Endothelial cell of umbilical vein (primary cell): ENCODE results near the gene CFAP69. TPM values are rescaled to one million over a fixed set of nuclear protein-coding genes. Genes with fewer than 3 reads are reported as not detected.

Experiments used
- BruUV-seq: library from RNA; stranded (reverse); fragments of 400-500 nt; replicated peaks from 2 replicates; lab custom pipeline; 2021; lab: Mats Ljungman, UMichigan
- CTCF ChIA-PET: fragments of 300-600, 350-600 bp; sonication (Branson Sonifier 250); formaldehyde crosslinking; loops from one replicate; lab custom pipeline; 2021; ENCODE audit warnings: antibody characterized with exemption, inconsistent platforms; lab: Charles Lee
- POLR2A ChIA-PET: fragments of 300-600, 350-600 bp; sonication (Branson Sonifier 250); formaldehyde crosslinking; loops from one replicate; lab custom pipeline; 2021; ENCODE audit warnings: antibody characterized with exemption, inconsistent platforms; lab: Charles Lee
- DNase-seq: peaks from one replicate; pipeline ENCODE4 v3.0.0-alpha.2; 2011; ENCODE audit warnings: low read depth, low spot score
- FAIRE-seq: peaks from 2 replicates; lab custom pipeline; 2011; peaks lifted over from hg19 to GRCh38; lab: Jason Lieb, UNC
- H2AFZ ChIP-seq: 2 replicates; pipeline ENCODE4 v1.6.0; 2012; ENCODE audit warnings: low read depth, low read length, control low read depth, inconsistent platforms
- H3K27ac ChIP-seq: 2 replicates; pipeline ENCODE4 v1.5.1; 2011; ENCODE audit warnings: low read depth, mild to moderate bottlenecking, control low read depth, low read length, moderate library complexity; ENCODE audit not compliant: insufficient read depth
- H3K27me3 ChIP-seq, 2 experiments: 2 replicates each; pipeline versions ENCODE4 v1.6.0 to v1.6.1; 2011; ENCODE audit warnings: low read length in 2 of 2, mixed read lengths in 1 of 2; ENCODE audit not compliant: control insufficient read depth in 2 of 2, insufficient read depth in 2 of 2
- H3K36me3 ChIP-seq, 2 experiments: 2 replicates in 1 of 2; 3 replicates in 1 of 2; pipeline ENCODE4 v1.5.1; 2011; ENCODE audit warnings: low read length in 2 of 2, mild to moderate bottlenecking in 1 of 2, moderate library complexity in 1 of 2; ENCODE audit not compliant: control insufficient read depth in 2 of 2, insufficient read depth in 2 of 2; ENCODE audit errors: extremely low read depth in 1 of 2
- H3K4me1 ChIP-seq: 3 replicates; pipeline ENCODE4 v1.5.1; 2011; ENCODE audit warnings: mild to moderate bottlenecking, low read length; ENCODE audit not compliant: control insufficient read depth, insufficient read depth; ENCODE audit errors: extremely low read depth
- H3K4me2 ChIP-seq: 2 replicates; pipeline ENCODE4 v1.6.1; 2011; ENCODE audit warnings: low read length, control low read depth, mixed read lengths; ENCODE audit not compliant: insufficient read depth
- H3K4me3 ChIP-seq, 3 experiments: fragments of 200-600 bp in 1 of 3; sonication (generic), shearing (Covaris generic) in 1 of 3; replicated peaks in 1 of 3; 2 replicates each; pipeline ENCODE4 v1.5.1; 2011 to 2016; ENCODE audit warnings: control low read depth in 3 of 3, low read length in 3 of 3, mild to moderate bottlenecking in 2 of 3, inconsistent platforms in 1 of 3, low read depth in 1 of 3, moderate library complexity in 1 of 3; ENCODE audit not compliant: insufficient read depth in 1 of 3
- H3K79me2 ChIP-seq: 2 replicates; pipeline ENCODE4 v1.6.0; 2012; ENCODE audit warnings: low read length, inconsistent platforms; ENCODE audit not compliant: control insufficient read depth, insufficient read depth
- H3K9ac ChIP-seq: replicated peaks from 2 replicates; pipeline ENCODE3; 2011; ENCODE audit warnings: low read length, control low read depth; ENCODE audit not compliant: insufficient read depth; ENCODE audit errors: extremely low read depth
- H3K9me1 ChIP-seq: replicated peaks from 3 replicates; pipeline ENCODE4 v1.6.0; 2011; ENCODE audit warnings: mild to moderate bottlenecking, low read length; ENCODE audit not compliant: control insufficient read depth, insufficient read depth; ENCODE audit errors: extremely low read depth
- H3K9me3 ChIP-seq: replicated peaks from 2 replicates; pipeline ENCODE4 v1.5.1; 2012; ENCODE audit warnings: low read length, inconsistent platforms; ENCODE audit not compliant: control insufficient read depth, insufficient read depth
- H4K20me1 ChIP-seq: replicated peaks from 2 replicates; pipeline ENCODE3; 2011; ENCODE audit warnings: mild to moderate bottlenecking, low read length; ENCODE audit not compliant: control insufficient read depth, insufficient read depth; ENCODE audit errors: extremely low read depth
- EZH2 ChIP-seq: IDR thresholded peaks from 2 replicates; pipeline ENCODE4 v1.6.1; 2012; ENCODE audit warnings: borderline replicate concordance, low read depth, mild to moderate bottlenecking, moderate library complexity, low read length, inconsistent platforms; ENCODE audit not compliant: severe bottlenecking
- FOS ChIP-seq: IDR thresholded peaks from 2 replicates; pipeline ENCODE4 v1.6.1; 2011; ENCODE audit warnings: mild to moderate bottlenecking, low read length, moderate library complexity, borderline replicate concordance; ENCODE audit not compliant: insufficient read depth
- GATA2 ChIP-seq: IDR thresholded peaks from 2 replicates; pipeline ENCODE4 v1.7.0; 2011; ENCODE audit warnings: low read depth, mild to moderate bottlenecking, moderate library complexity, mixed read lengths, low read length; ENCODE audit not compliant: insufficient read length, insufficient read depth
- JUN ChIP-seq: IDR thresholded peaks from 2 replicates; pipeline ENCODE4 v1.6.1; 2011; ENCODE audit warnings: borderline replicate concordance, low read depth; ENCODE audit not compliant: insufficient read length, insufficient read depth
- MYC ChIP-seq: IDR thresholded peaks from one replicate; pipeline ENCODE4 v1.6.1; 2011; ENCODE audit warnings: mild to moderate bottlenecking, low read depth, low read length
- POLR2A ChIP-seq: IDR thresholded peaks from 2 replicates; pipeline ENCODE4 v1.6.1; 2012; ENCODE audit warnings: low read depth, mild to moderate bottlenecking, control low read depth, low read length
- POLR2AphosphoS5 ChIP-seq: IDR thresholded peaks from 2 replicates; pipeline ENCODE4 v1.6.1; 2012; ENCODE audit warnings: low read depth, mild to moderate bottlenecking, control low read depth, low read length, moderate library complexity; ENCODE audit not compliant: insufficient read depth
- dilution Hi-C: fragments of 300-500 bp; cut with MboI; formaldehyde crosslinking; loops from one replicate; pipeline ENCODE4 v1.15.0; 2019; ENCODE audit warnings: low sequenced_read_pairs; ENCODE audit not compliant: extremely low pct_ligation_motif_present
- intact Hi-C: fragments of 100-400 bp; cut with micrococcal nuclease; formaldehyde crosslinking; loops from one replicate; pipeline ENCODE4 v1.10.0; 2022
- polyA plus RNA-seq, 4 experiments: library from polyadenylated mRNA; depleted of rRNA in 3 of 4; stranded (reverse) in 3 of 4; unstranded in 1 of 4; fragments of >200 nt; gene quantifications; 2 replicates each; pipeline versions ENCODE4 v1.2.1 to v1.2.3, GENCODE V29; 2011 to 2012; ENCODE audit warnings: missing spikeins in 1 of 4
- total RNA-seq: library from RNA; stranded (reverse); gene quantifications from 2 replicates; pipeline ENCODE4 v1.2.3, GENCODE V29; 2021
- TF ChIP-seq, protein P1 (sequence below), 2 donors: IDR thresholded peaks; 1 replicate in 1 of 2; 2 replicates in 1 of 2; pipeline ENCODE4 v1.5.1; 2011; ENCODE audit warnings: low read length in 2 of 2, mild to moderate bottlenecking in 2 of 2, moderate library complexity in 2 of 2, control low read depth in 1 of 2, inconsistent platforms in 1 of 2, low read depth in 1 of 2; ENCODE audit not compliant: insufficient read depth in 1 of 2; ENCODE audit errors: extremely low read depth in 1 of 2
- TF ChIP-seq, protein P2 (sequence below): IDR thresholded peaks from 2 replicates; pipeline ENCODE4 v1.6.1; 2011; ENCODE audit not compliant: insufficient read depth, insufficient read length

CFAP69 gene
- total and polyA plus RNA-seq, 2 donors (not counting 3 experiments of a cell fraction or from before 2014, with no cell fraction given): 0.81 to 4.4 TPM

DNA sequence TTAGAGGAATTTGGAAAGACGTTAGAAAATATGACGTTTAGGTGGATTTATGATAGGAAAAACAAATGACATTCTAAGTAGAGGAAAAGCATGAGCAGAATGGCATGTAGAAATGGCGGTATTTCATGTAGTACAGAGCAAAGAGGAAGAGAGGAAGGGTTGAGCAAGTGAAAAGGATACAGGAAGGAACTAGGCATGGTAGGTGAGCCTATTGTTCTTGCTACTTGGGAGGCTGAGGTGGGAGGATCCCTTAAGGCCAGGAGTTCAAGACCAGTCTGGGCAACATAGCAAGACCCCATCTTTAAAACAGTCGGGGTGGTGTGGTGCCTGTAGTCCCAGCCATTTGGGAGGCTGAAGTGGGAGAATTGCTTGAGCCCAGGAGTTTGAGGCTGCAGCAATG lies 102.8 kb downstream of the CFAP69 start:
- peak overlapping the region; percentile 85 for H3K4me2 ChIP-seq
- dilution Hi-C loops: no loop called here
- POLR2A ChIA-PET: no interaction called here

More for the DNA sequence above, 102.8 kb downstream of the CFAP69 start:
- TF ChIP-seq POLR2A (no peak), EZH2 (no peak), MYC (no peak), FOS (no peak), JUN (no peak), GATA2 (no peak), POLR2AphosphoS5 (no peak)
- TF ChIP-seq, protein P1, sequence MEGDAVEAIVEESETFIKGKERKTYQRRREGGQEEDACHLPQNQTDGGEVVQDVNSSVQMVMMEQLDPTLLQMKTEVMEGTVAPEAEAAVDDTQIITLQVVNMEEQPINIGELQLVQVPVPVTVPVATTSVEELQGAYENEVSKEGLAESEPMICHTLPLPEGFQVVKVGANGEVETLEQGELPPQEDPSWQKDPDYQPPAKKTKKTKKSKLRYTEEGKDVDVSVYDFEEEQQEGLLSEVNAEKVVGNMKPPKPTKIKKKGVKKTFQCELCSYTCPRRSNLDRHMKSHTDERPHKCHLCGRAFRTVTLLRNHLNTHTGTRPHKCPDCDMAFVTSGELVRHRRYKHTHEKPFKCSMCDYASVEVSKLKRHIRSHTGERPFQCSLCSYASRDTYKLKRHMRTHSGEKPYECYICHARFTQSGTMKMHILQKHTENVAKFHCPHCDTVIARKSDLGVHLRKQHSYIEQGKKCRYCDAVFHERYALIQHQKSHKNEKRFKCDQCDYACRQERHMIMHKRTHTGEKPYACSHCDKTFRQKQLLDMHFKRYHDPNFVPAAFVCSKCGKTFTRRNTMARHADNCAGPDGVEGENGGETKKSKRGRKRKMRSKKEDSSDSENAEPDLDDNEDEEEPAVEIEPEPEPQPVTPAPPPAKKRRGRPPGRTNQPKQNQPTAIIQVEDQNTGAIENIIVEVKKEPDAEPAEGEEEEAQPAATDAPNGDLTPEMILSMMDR (IDR thresholded peaks at IDR 0.05; ENCODE audit: extremely low read depth in 1 of 2, insufficient read depth in 1 of 2, low read depth in 1 of 2, low read length in 2 of 2): no peak
- TF ChIP-seq, protein P2, sequence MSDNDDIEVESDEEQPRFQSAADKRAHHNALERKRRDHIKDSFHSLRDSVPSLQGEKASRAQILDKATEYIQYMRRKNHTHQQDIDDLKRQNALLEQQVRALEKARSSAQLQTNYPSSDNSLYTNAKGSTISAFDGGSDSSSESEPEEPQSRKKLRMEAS: no peak
- BruUV-seq: no TSS peak
- no peak overlapping the region for H3K9ac ChIP-seq
- H2AFZ ChIP-seq: no peak overlapping the region
- intact Hi-C loops: loop anchor here (2.0 to 10.0 kb wide), 2 partner anchors 63 to 1527 kb away; no protein-coding TSS in a partner anchor
- peak overlapping the region in 1 of 3 experiments; percentile 88 for H3K4me3 ChIP-seq
- CTCF ChIA-PET: no interaction called here
- H3K36me3 ChIP-seq: no peaks in the 10 kb centered on the region
- no peaks in the 10 kb centered on the region for H3K27me3 ChIP-seq
- peaks cover 12% of the 10 kb centered on the region for H3K4me1 ChIP-seq
- DNase-seq (no peak), FAIRE-seq (no peak)
- no peak overlapping the region for H3K27ac ChIP-seq
- H3K79me2 ChIP-seq: peaks cover 22% of the 10 kb centered on the region
- no peaks in the 10 kb centered on the region for H3K9me3 ChIP-seq
- no peaks in the 10 kb centered on the region for H4K20me1 ChIP-seq
- H3K9me1 ChIP-seq: no peaks in the 10 kb centered on the region
